Hematopoietic multipotent progenitor cell treated with erythropoietin and hydrocortisone succinate and interleukin-3 and kit ligand, for 4 days (in vitro differentiated cells): ENCODE data around the gene CAVIN1.
"Not testable (repeated sequence)": the region's sequence is repeated elsewhere in the genome, so short reads cannot be mapped to it uniquely, and the experiment has no call there.

Experiments
- DNase-seq: peaks from one replicate; pipeline ENCODE4 v3.0.0-alpha.2; 2015

The CAVIN1 gene

DNA sequence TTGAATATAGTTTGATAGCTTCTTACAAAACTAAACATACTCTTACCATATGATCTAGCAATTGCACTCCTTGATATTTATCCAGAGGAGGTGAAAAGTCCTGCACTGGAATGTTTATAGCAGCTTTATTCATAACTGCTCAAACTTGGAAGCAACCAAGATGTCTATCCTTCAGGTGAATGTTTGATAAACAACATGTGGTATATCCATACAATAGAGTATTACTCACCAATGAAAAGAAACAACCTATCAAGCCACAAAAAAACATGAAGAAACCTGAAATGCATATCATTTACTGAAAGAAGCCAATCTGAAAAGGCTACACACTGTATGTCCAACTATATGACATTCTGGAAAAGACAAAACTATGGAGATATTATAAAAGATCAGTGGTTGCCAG is 50.9 kb downstream of the CAVIN1 start:
- DNase-seq, result no peak

DNA sequence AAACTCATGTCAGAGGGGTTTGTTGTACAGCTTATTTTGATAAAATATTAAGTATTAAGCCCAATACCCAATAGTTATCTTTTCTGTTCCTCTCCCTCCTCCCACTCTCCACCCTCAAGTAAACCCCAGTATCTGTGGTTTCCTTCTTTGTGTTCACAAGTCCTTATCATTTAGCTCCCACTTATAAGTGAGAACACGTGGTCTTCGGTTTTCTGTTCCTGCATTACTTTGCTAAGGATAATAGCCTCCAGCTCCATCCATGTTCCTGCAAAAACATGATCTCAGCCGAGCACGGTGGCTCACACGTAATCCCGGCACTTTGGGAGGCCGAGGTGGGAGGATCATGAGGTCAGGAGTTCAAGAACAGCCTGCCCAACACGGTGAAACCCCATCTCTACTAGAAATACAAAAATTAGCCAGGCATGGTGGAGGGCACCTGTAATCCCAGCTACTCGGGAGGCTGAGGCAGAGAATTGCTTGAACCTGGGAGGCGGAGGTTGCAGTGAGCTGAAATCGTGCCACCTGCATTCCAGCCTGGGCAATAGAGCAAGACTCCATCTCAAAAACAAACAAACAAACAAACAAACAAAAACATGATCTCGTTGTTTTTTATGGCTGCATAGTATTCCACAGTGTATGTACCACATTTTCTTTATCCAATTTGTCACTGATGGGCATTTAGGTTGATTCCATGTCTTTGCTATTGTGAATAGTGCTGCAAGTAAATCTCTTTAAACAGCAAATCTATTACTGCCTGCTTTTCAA is 54.1 kb downstream of the CAVIN1 start:
- DNase-seq, result peak; percentile 88

DNA sequence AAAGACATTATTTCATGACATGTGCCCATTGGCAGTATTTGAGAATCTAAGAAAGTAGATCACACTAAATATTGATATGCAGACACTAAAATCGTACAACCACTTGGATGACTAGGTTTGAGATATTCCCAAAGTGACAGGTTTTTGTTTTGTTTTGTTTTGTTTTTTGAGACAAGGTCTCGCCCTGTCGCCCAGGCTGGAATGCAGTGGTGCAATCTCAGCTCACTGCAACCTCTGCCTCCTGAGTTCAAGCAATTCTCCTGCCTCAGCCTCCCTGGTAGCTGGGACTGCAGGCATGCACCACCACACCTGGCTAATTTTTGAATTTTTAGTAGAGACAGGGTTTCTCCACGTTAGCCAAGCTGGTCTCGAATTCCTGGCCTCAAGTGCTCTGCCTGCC is 54.7 kb downstream of the CAVIN1 start:
- DNase-seq, result not testable (repeated sequence)

DNA sequence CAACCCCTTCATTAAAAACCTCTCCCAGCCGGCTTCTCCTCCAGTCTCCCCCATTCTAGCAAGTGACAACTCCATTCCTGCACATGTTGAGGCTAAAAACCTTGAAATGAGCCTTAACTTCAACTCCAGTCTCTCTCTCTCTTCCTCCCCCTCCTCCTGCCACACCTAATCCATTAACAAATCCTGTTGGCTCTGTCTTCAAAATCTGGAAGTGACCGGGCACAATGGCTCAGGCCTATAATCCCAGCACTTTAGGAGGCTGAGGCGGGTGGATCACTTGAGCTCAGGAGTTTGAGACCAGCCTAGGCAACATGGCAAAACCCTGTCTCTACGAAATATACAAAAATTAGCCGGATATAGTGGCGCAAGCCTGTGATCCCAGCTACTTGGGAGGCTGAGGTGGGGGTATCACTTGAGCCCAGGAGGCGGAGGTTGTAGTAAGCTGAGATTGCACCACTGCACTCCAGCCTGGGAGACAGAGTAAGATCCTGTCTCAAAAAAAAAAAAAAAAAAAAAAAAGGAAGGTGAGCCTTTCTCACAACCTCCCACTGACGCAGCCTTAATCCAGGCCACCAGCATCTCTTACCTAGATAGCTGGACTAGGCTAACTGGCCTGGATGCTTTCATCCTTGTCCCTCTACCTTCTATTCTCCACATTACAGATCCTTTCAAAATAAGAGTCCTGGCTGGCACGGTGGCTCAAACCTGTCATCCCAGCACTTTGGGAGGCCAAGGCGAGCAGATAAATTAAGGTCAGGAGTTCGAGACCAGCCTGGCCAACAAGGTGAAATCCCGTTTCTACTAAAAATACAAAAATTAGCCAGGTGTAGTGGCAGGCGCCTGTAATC is 56.7 kb downstream of the CAVIN1 start:
- DNase-seq, result peak; percentile 32

- DNase-seq, result peak; percentile 58
Observed at GRCh38 chr17:42365136-42365535, 57.9 kb downstream of the CAVIN1 start.

DNA sequence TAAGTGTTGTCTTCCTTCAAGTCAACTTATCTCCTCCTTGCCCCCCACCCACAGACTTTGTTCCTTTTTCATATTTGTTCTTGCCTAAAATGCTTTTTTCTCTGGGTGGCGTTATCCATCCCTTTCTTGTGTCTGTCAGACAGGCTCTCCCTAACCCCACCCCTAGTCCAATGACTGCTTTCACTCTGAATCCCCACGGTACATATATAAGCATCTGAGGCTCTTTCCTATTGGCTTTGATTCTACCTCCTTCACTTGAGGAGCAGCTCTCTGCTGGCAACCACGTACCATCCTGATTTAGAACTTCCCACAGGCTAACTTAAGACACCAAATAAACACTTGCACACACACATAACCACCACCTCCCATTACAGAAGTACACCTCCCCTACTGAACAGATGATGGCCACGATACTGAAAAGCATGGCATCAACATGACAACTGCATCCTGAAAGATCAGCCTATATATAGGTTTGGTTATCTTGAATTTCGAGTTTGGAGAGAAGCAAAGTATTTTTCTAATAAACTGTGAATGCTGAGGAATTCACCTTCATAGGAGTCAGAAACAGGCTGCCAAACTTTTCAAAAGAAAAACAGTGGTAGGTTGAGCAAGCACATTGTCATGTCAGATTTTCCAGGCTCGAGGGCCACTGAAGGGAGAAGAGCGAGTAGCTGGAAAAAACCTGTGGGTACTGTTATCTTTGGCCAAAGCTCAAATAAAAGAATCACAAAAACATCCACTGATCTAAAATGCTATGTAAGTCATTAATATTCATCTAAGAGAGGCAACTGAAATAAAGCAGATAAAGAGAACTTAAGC is 59.1 kb downstream of the CAVIN1 start:
- DNase-seq, result peak; percentile 77

DNA sequence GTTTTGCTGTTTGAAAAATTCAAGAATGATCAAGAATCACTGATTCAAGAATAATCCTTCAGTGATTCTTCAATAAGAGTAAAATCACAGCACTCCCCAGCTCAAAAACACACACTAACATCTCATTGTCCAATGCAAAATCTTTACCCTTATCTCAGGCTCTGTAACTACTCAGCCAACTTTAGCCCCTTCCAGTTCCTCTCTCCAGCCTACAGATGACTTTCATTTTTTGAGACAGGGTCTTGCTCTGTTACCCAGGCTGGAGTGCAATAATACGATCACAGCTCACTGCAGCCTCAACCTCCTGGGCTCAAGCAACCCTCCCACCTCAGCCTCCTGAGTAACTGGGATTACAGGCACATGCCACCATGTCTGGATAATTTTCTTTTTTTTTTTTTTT is 59.8 kb downstream of the CAVIN1 start:
- no peak for DNase-seq

DNA sequence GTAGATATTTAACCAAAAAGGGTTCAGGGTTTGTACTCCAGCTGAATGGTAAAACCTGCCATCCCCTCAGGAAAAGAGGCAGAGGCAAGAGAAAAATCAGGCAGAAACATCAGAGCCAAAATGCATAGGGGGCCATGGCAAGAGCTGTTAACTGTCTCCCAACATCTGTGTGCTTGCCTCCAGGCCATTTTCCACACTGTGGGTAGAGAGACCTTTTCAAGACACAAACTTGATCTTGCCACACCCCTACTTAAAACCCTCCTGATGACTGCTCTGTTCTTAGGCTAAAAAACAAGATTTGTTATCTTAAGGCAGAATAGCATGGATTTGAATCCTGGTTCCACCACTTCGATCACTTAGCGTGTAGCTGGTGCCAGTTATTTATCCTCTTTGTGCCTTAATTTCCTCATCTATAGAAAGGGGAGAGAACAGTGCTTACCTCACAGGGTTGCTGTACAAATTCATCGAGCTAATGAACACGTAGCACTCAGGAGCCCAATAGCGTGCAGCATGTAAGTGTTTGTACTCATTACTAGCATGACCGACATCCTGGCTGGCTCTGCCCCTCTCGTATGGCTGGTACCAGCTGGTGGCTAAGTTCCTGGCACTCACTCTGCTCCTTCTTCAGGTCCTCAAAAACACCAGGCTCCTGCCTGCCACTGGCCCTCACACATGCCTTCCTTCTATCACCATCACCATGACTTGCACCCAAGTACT is 60.7 kb downstream of the CAVIN1 start:
- DNase-seq, result peak; percentile 36

DNA sequence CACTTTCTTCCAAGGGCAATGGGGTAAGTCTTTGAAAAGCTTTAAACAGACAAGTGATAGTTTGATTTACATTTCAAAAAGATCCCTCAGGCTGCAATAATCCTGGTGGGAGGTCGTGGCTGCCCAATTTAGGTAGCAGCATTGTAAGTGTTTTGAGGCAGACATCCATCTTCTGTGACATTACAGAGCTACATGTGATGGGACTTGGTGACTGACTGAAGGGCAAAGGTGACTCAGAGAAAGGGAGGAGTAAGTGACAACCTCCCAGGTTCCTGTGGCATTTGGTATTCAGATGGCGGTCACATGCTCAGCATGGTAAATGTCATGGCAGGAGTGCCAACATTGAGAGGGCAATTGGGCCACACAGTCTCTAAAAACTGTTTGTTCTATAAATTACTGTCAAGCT is 61.3 kb downstream of the CAVIN1 start:
- no peak for DNase-seq

GRCh38 chr17:42360388-42360787 is 62.7 kb downstream of the CAVIN1 start:
- DNase-seq, result not testable (repeated sequence)

- no peak for DNase-seq
Observed at GRCh38 chr17:42359133-42359532, 63.9 kb downstream of the CAVIN1 start.

DNA sequence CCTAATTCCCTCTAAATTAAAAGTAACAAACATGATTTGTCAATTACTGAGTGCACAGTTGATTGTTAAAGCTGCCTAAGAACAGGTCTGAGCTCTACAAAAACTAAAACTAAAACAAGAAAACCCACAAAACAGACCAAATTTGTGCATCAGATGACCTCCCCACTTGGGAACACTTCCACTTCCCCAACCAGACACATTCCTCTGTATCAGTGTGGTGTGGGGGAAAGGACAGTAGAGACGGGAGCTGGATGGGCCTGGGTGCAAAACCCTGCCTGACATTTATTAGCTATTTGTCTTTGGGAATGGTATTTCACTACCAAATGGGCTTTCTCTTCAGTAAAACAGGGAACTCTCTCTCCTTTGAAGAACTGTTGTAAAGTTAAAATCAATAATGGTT is 64.6 kb downstream of the CAVIN1 start:
- DNase-seq, result no peak

DNA sequence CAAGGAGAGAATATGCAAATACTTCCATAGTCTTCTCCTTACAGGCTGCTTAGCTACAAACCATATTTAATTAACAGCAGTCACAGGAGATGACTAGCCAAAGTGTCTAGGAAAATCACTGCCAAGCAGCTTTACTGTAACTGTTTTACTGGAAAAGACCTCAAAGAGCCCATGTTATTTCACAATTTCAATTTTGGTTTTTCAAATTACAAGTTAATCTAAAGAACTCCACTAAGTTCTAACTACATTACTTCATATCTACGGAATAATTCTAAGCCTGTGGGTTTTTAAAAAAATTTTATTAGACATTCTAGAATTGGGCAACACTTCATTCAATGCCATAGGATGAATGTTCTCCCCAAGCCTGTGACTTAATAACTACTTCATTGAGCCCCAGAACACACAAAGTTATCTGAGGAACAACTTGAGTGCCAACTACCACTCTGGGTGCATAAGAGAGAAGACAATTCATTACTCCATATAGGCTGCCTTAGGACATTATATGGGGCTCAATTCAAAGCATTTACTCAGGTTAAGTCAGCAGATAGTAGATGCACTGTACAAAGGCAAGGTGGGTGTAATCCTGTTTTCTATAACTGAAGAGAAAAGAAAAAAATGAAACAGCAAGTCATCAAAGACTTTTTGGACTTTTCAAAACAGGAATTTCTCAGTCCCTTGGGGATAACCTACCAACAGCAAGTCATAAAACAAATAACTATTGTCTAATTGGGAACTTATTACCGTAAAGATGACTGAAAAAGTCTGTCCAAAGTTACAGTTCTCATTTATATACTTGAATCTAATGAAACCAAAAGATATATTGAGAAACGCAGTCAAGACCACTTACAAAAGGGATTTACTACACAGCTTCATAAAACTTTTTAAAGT is 67.9 kb downstream of the CAVIN1 start:
- DNase-seq, result peak; percentile 41
